A549 treated with AZD2906 at 1 μM for 4 hours (cell line): ENCODE data around the gene SPRR3. TPM values are rescaled to one million over a fixed set of nuclear protein-coding genes. Genes with fewer than 3 reads are reported as not detected.

Source experiments
- total RNA-seq: library from RNA; stranded (reverse); fragments of 200-300 nt; extraction: Qiagen RNA extraction; gene quantifications from 5 replicates; pipeline ENCODE4 v1.2.3, GENCODE V29; 2022

The SPRR3 gene, protein sequence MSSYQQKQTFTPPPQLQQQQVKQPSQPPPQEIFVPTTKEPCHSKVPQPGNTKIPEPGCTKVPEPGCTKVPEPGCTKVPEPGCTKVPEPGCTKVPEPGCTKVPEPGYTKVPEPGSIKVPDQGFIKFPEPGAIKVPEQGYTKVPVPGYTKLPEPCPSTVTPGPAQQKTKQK
- not detected in 5 replicates for total RNA-seq

DNA sequence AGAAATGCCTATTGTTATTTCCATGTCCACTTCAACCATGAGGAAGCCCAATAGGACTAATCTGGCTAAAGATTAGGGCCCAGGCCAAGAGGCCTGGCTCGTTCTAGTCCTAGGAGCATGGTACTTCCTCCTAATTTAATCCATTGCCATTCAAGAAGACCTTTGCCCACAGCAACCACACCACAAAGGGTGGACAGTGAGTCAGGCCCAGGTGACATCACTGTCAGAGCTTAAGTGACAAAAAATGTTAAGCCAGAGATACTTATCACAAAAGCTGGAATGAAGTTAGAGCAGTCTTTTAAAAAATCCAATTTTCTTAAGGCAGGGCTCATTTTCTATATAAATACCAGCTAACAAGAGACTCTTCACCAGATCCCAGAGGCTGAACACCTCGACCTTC, at the start of gene SPRR3:
Gene SPRR3 (plus strand): TSS at position 368 of the 400 bp plus-strand sequence. CDS start 1,272 bp downstream, outside the sequence.

DNA sequence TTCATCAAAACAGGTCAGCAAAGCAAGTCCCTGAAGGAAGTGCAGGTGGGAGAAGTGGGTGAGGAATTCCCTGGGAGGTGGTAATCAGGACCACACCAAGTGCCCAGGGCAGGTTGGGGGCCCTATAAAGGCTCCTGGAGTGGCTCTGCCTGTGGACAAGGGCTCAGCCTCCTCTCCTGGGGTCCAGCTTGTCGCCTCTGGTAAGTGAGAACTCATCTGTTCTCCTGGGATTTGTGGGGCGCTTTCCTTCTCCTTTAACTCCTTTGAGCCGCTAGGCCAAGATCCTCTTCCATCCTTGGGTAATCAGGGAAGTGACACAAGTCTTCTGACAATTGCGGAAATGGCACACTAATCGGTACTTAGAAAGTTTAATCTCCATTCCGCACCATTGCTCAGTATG, 31.1 kb upstream of the SPRR3 start, which contains the start of gene SPRR4:
Gene SPRR4 (plus strand): TSS at position 154 of the 400 bp plus-strand sequence. CDS start 1,243 bp downstream, outside the sequence.

DNA sequence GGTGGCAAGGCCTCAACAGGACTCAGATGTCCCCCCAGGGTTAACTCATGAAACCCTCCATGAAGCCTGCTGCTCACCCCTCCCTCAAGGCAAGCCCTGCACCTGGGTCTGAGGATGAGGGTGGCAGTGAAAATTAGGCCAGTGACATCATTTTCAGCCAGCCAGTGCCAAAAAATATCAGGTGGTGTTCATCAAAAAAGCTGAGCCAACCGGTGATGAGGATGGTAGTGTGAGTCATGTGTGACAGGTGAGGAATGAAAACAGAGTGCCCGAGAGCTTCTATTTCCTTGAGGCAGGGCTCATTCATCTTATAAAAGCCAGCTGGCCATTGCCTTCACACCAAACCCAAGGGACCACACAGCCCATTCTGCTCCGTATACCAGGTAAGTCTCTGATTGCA, 17.8 kb upstream of the SPRR3 start, which contains the start of gene SPRR1A:
Gene SPRR1A (plus strand): TSS at position 339 of the 400 bp plus-strand sequence. CDS start 1,150 bp downstream, outside the sequence.

DNA sequence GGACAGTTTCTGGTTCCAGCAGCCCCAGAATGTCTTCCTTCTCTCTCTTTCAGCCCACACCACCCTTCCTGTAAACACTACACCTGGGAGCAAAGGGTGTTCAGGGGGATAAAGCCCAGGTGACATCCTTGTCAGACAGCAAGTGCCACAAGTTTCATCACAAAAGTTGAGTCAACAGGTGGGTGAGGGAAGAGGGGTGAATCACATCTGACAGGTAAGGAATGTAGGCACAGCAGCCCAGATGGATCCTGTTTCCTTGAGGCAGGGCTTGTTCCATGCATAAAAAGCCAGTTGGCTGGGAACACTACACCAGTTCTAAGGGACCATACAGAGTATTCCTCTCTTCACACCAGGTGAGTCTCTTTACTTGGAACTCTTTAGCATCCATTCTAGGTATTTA, 29.3 kb downstream of the SPRR3 start, which contains the start of gene SPRR1B:
Gene SPRR1B (plus strand): TSS at position 309 of the 400 bp plus-strand sequence. CDS start 1,143 bp downstream, outside the sequence.

DNA sequence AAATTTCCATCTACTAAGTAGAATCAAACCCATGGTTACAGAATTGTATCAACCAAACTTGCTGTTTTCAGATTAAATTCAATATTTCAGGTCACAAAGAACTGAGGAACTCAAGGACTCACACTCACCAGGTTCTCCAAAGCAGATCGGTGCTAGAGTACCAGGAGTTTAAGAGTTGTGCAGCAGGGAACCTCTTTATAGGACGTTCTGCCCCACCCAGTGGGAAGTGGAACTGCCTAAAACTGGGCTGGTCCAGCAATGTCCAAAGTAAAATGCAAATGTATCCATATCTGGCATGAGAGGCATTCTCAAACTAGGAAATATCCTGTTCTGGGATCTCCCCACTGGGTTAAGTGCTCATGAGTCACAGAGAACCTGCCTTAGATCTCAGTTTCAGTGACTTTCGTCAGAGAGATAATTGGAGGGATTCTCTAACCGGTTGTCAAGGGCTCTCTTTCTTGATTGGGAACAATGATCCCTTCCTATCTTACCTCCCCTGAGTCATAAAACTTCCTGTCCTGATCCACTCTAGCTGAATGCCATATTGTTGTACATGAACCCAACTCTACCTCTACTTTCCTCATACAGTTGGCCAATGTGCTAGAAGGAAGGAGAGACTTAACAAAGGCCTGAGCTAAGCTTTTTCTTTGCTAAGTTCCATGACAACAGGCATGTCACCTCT, 39.5 kb downstream of the SPRR3 start, which contains the start of gene SPRR2D:
Gene SPRR2D (minus strand): TSS at position 171 of the 682 bp plus-strand sequence. CDS start 774 bp downstream, outside the sequence.

Other genes starting within 250 kb of the SPRR3 start
- not detected in 5 replicates for gene KPRP, start 243.7 kb upstream of the SPRR3 start, total RNA-seq
- not detected in 5 replicates for gene LCE1F, start 226.6 kb upstream of the SPRR3 start, total RNA-seq
- 0.32 TPM in 1 of 5 replicates, not detected in the others for gene LCE1E, start 215.5 kb upstream of the SPRR3 start, total RNA-seq
- gene LCE1D, start 205.0 kb upstream of the SPRR3 start, total RNA-seq, result not detected in 5 replicates
- gene LCE1C, start 195.1 kb upstream of the SPRR3 start, total RNA-seq, result 0.22 TPM in 1 of 5 replicates, not detected in the others
- 0.06 to 0.10 TPM (median 0.08 TPM) in 3 of 5 replicates, not detected in the others for gene LCE1B, start 189.8 kb upstream of the SPRR3 start, total RNA-seq
- not detected in 5 replicates for gene LCE1A, start 174.3 kb upstream of the SPRR3 start, total RNA-seq
- not detected in 5 replicates for gene LCE6A, start 158.9 kb upstream of the SPRR3 start, total RNA-seq
- not detected in 5 replicates for gene LCE7A, start 141.8 kb upstream of the SPRR3 start, total RNA-seq
- gene SMCP, start 123.4 kb upstream of the SPRR3 start, total RNA-seq, result not detected in 5 replicates
- 0.06 to 0.18 TPM (median 0.11 TPM) in 4 of 5 replicates, not detected in the other for gene IVL, start 93.2 kb upstream of the SPRR3 start, total RNA-seq
- gene SPRR5, start 54.5 kb upstream of the SPRR3 start, total RNA-seq, result not detected in 5 replicates
- not detected in 5 replicates for gene SPRR4, start 31.1 kb upstream of the SPRR3 start, total RNA-seq
- gene SPRR1A, start 17.7 kb upstream of the SPRR3 start, total RNA-seq, result not detected in 5 replicates
- gene SPRR1B, start 29.5 kb downstream of the SPRR3 start, total RNA-seq, result not detected in 5 replicates
- gene SPRR2D, start 39.4 kb downstream of the SPRR3 start, total RNA-seq, result not detected in 5 replicates
- not detected in 5 replicates for gene SPRR2A, start 55.8 kb downstream of the SPRR3 start, total RNA-seq
- gene SPRR2B, start 69.9 kb downstream of the SPRR3 start, total RNA-seq, result not detected in 5 replicates
- not detected in 5 replicates for gene SPRR2E, start 92.8 kb downstream of the SPRR3 start, total RNA-seq
- not detected in 5 replicates for gene SPRR2F, start 111.8 kb downstream of the SPRR3 start, total RNA-seq
- gene SPRR2G, start 149.1 kb downstream of the SPRR3 start, total RNA-seq, result not detected in 5 replicates
- not detected in 5 replicates for gene LELP1, start 201.7 kb downstream of the SPRR3 start, total RNA-seq
- 0.05 TPM in 1 of 5 replicates, not detected in the others for gene PRR9, start 215.8 kb downstream of the SPRR3 start, total RNA-seq